Heart left ventricle (tissue), 13 donors: ENCODE measurements around the gene NLE1.

Experiments
- CTCF ChIP-seq, 12 donors: fragments of 200-600 bp; sonication (generic) in 4 of 12; IDR thresholded peaks; one replicate each; pipeline versions ENCODE4 v1.5.0 to v1.8.0; 2018 to 2022; ENCODE audit warnings: antibody characterized with exemption in 12 of 12, mild to moderate bottlenecking in 5 of 12
- POLR2A ChIP-seq, 2 donors: fragments of 450-650 bp; IDR thresholded peaks; one replicate each; pipeline ENCODE4 v1.6.1; 2017; ENCODE audit warnings: antibody characterized with exemption in 2 of 2, mild to moderate bottlenecking in 2 of 2, moderate library complexity in 2 of 2
- donor health status: ischemic (EF 13 %, LVEDD 7.1; RV severe dilation, severe dysfunction).
- donor health status: DM: no; HTN: yes; CAD: no.
- donor health status: DM: no; HTN: no; CAD: no.
- donor health status: ischemic (EF 25% LVEDD 6.9; RV normal size, moderate dysfunction).
- donor health status: ischemic (EF 25% LVEDD 5.7; RV mildly dilated, moderate dysfunction).
- donor health status: ischemic (EF 35%, LVEDD 5.7; RV mildly dilated, moderate dysfunction).
- donor health status: nonischemic (EF 11% LVEDD 7.7; RV severe dilation, severe dysfunction).
- donor health status: DM: yes; HTN: yes; CAD: no.
- donor health status: PGD.
- donor health status: ischemic (EF 29% LVEDD 5.4; RV normal size, mild dysfunction).
- donor health status: nonischemic (EF 23%, LVEDD 6.1; RV moderate dilation, normal function).

GRCh38 chr17:35167666-35168065 is 25.6 kb upstream of the NLE1 start:
- TF ChIP-seq CTCF (IDR thresholded peaks at IDR 0.05): no peak
- TF ChIP-seq POLR2A (IDR thresholded peaks at IDR 0.05): no peak
